Spleen (tissue), 11 donors: ENCODE measurements around the gene B3GNT5. TPM values are rescaled to one million over a fixed set of nuclear protein-coding genes. Genes with fewer than 3 reads are reported as not detected.

Experiments used
- DNase-seq: peaks from one replicate; pipeline ENCODE4 v3.0.0-alpha.2; 2020
- H3K27ac ChIP-seq, 8 donors: fragments of 200-600 bp; sonication (generic) in 7 of 8; 1 replicate in 4 of 8; 2 replicates in 4 of 8; pipeline versions ENCODE4 v1.5.0 to v1.8.0; 2016 to 2021; ENCODE audit warnings: inconsistent platforms in 4 of 8, mild to moderate bottlenecking in 4 of 8, moderate library complexity in 1 of 8
- H3K27me3 ChIP-seq, 7 donors: fragments of 200-600 bp; sonication (generic) in 6 of 7; replicated peaks in 1 of 7; 1 replicate in 4 of 7; 2 replicates in 3 of 7; pipeline versions ENCODE4 v1.5.0 to v1.8.0; 2016 to 2021; ENCODE audit warnings: inconsistent platforms in 3 of 7, mild to moderate bottlenecking in 1 of 7
- H3K36me3 ChIP-seq, 6 donors: fragments of 200-600 bp; sonication (generic) in 5 of 6; 1 replicate in 4 of 6; 2 replicates in 2 of 6; pipeline versions ENCODE4 v1.5.0 to v1.8.0; 2016 to 2021; ENCODE audit warnings: inconsistent platforms in 2 of 6
- H3K4me1 ChIP-seq, 6 donors: fragments of 200-600 bp; sonication (generic) in 5 of 6; 1 replicate in 3 of 6; 2 replicates in 3 of 6; pipeline versions ENCODE4 v1.5.0 to v1.8.0; 2016 to 2021; ENCODE audit warnings: inconsistent platforms in 3 of 6
- H3K4me3 ChIP-seq, 8 donors: fragments of 200-600 bp; sonication (generic) in 7 of 8; 1 replicate in 4 of 8; 2 replicates in 4 of 8; pipeline versions ENCODE4 v1.5.0 to v1.8.0; 2016 to 2021; ENCODE audit warnings: inconsistent platforms in 4 of 8, mild to moderate bottlenecking in 4 of 8, moderate library complexity in 2 of 8
- H3K9me3 ChIP-seq, 8 donors: fragments of 200-600 bp; sonication (generic) in 7 of 8; 1 replicate in 4 of 8; 2 replicates in 4 of 8; pipeline versions ENCODE4 v1.5.0 to v1.8.0; 2016 to 2021; ENCODE audit warnings: inconsistent platforms in 4 of 8
- POLR2A ChIP-seq, 3 donors: fragments of 450-650 bp; IDR thresholded peaks; one replicate each; pipeline ENCODE4 v1.5.1; 2017; ENCODE audit warnings: antibody characterized with exemption in 3 of 3, mild to moderate bottlenecking in 1 of 3
- POLR2AphosphoS5 ChIP-seq, 3 donors: sonication (generic); formaldehyde crosslinking; IDR thresholded peaks; one replicate each; pipeline ENCODE4 v1.5.1; 2017; ENCODE audit warnings: antibody characterized with exemption in 3 of 3
- WGBS, 5 donors: extraction: QIAGEN DNeasy Blood & Tissue Kit in 3 of 5; methylation state at CpG; one replicate each; pipeline versions ENCODE4 v1.1.5 to v1.1.7; 2013 to 2018; 5-methylcytosine and 5-hydroxymethylcytosine counted together
- intact Hi-C: fragments of 100-400 bp; cut with DNase I; formaldehyde crosslinking; loops from one replicate; pipeline ENCODE4 v1.15.0; 2023; ENCODE audit warnings: low total_unique reads
- polyA plus RNA-seq, 3 donors: library from polyadenylated mRNA; stranded (reverse); fragments of 200-250 nt; gene quantifications; one replicate each; pipeline ENCODE4 v1.2.1, GENCODE V29; 2013
- total RNA-seq, 7 donors: library from RNA; depleted of rRNA in 3 of 7; stranded (reverse); fragments of >200 nt in 3 of 7; fragmentation: NEBNext Ultra II Directional in 4 of 7; extraction: Animal tissue kit (Norgen Biotek cat#: 25700) in 4 of 7; gene quantifications; one replicate each; pipeline versions ENCODE4 v1.1.0 to v1.2.1, GENCODE V29; 2016 to 2021
- TF ChIP-seq, protein P1 (sequence below), 11 experiments: fragments of 200-600 bp in 7 of 11; fragments of 450-650 bp in 4 of 11; sonication (generic) in 4 of 11; IDR thresholded peaks in 8 of 11; conservative IDR thresholded peaks in 3 of 11; 1 replicate in 7 of 11; 2 replicates in 4 of 11; pipeline versions ENCODE4 v1.4.0 to v1.8.0; 2016 to 2021; ENCODE audit warnings: antibody characterized with exemption in 11 of 11, inconsistent platforms in 4 of 11, mild to moderate bottlenecking in 1 of 11
- donor health status: healthy with polysubstance abuse.
- donor health status: DM: no; HTN: no; CAD: no; lungs with moderate emphysema.
- donor health status: DM: no; HTN: no; CAD: no.
- donor health status: Bipolar disorder and iron deficiency.
- donor health status: healthy.
- donor health status: DM: no; HTN: no; CAD: no.
- donor health status: DM: yes; HTN: yes; CAD: no.

B3GNT5 gene
- total and polyA plus RNA-seq, 10 donors = 0.61 to 11.9 (median 3.7) TPM

- Histone ChIP-seq H3K36me3 (peaks cover 0 to 27% (median 3%) of the 10 kb centered on the region in 6 donors), H3K4me3 (no peak overlapping the region), H3K27me3 (no peaks in the 10 kb centered on the region), H3K9me3 (no peaks in the 10 kb centered on the region), H3K27ac (peak overlapping the region in 3 of 8 donors; percentile 33 to 52 (median 33)), H3K4me1 (peaks cover 0 to 30% (median 7%) of the 10 kb centered on the region in 6 donors)
- TF ChIP-seq POLR2A (IDR thresholded peaks at IDR 0.05) (no peak), POLR2AphosphoS5 (IDR thresholded peaks at IDR 0.05) (no peak)
- TF ChIP-seq, protein P1, sequence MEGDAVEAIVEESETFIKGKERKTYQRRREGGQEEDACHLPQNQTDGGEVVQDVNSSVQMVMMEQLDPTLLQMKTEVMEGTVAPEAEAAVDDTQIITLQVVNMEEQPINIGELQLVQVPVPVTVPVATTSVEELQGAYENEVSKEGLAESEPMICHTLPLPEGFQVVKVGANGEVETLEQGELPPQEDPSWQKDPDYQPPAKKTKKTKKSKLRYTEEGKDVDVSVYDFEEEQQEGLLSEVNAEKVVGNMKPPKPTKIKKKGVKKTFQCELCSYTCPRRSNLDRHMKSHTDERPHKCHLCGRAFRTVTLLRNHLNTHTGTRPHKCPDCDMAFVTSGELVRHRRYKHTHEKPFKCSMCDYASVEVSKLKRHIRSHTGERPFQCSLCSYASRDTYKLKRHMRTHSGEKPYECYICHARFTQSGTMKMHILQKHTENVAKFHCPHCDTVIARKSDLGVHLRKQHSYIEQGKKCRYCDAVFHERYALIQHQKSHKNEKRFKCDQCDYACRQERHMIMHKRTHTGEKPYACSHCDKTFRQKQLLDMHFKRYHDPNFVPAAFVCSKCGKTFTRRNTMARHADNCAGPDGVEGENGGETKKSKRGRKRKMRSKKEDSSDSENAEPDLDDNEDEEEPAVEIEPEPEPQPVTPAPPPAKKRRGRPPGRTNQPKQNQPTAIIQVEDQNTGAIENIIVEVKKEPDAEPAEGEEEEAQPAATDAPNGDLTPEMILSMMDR (IDR thresholded peaks at IDR 0.05 in 8 of 11, conservative IDR thresholded peaks at IDR 0.05 in 3 of 11) = no peak
- DNase-seq = no peak
- intact Hi-C loops = no loop called here
- WGBS, 5 donors = 76 to 89% (median 86%) methylated on average over 5 of the region's 5 CpGs
Observed at GRCh38 chr3:183265834-183266417, 12.9 kb downstream of the B3GNT5 start.

GRCh38 chr3:183266454-183266853 is 13.4 kb downstream of the B3GNT5 start:
- TF ChIP-seq POLR2AphosphoS5 (IDR thresholded peaks at IDR 0.05) (no peak), POLR2A (IDR thresholded peaks at IDR 0.05) (no peak)
- TF ChIP-seq, protein P1 (IDR thresholded peaks at IDR 0.05 in 8 of 11, conservative IDR thresholded peaks at IDR 0.05 in 3 of 11) = no peak
- WGBS, 5 donors = 73 to 93% (median 76%) methylated on average over 3 of the region's 3 CpGs
- Histone ChIP-seq H3K27me3 (no peaks in the 10 kb centered on the region), H3K27ac (no peak overlapping the region), H3K4me1 (peaks cover 0 to 25% (median 5%) of the 10 kb centered on the region in 6 donors), H3K9me3 (no peaks in the 10 kb centered on the region), H3K36me3 (peaks cover 0 to 27% (median 3%) of the 10 kb centered on the region in 6 donors), H3K4me3 (no peak overlapping the region)
- DNase-seq = no peak
- intact Hi-C loops = no loop called here

- Histone ChIP-seq H3K4me3 (no peak overlapping the region), H3K27me3 (no peaks in the 10 kb centered on the region), H3K36me3 (peaks cover 0 to 27% (median 3%) of the 10 kb centered on the region in 6 donors), H3K27ac (no peak overlapping the region), H3K4me1 (peaks cover 0 to 24% (median 5%) of the 10 kb centered on the region in 6 donors), H3K9me3 (no peaks in the 10 kb centered on the region)
- WGBS, 5 donors = 94 to 97% (median 96%) methylated on average over 5 of the region's 5 CpGs
- intact Hi-C loops = no loop called here
- TF ChIP-seq, protein P1 (IDR thresholded peaks at IDR 0.05 in 8 of 11, conservative IDR thresholded peaks at IDR 0.05 in 3 of 11) = no peak
- DNase-seq = no peak
Observed at GRCh38 chr3:183267140-183267539, 14.1 kb downstream of the B3GNT5 start.

DNA sequence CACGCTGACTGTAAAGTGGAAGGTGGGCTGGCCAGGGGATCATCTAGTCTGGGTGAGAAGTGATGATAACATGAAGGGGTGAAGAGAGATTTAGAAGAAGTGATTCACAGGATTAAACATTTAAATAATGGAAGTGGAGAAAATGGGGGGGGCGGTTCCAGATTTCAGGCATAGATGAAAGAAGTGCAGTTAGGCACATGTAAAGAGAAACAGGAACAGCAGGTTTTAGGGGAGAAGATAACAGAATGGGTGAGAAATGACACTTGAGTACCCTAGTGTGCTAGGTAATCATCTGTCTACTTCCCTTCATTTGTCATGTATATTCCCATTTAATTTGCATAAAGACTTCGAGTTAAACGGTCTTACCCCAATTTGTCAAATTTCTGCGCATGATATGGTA is 15.3 kb downstream of the B3GNT5 start:
- intact Hi-C loops = no loop called here
- TF ChIP-seq POLR2AphosphoS5 (IDR thresholded peaks at IDR 0.05) = no peak
- TF ChIP-seq, protein P1 (IDR thresholded peaks at IDR 0.05 in 8 of 11, conservative IDR thresholded peaks at IDR 0.05 in 3 of 11) = no peak
- no peak for TF ChIP-seq POLR2A (IDR thresholded peaks at IDR 0.05)
- WGBS, 5 donors = 76 to 83% (median 80%) methylated on average over 5 of the region's 5 CpGs
- peaks cover 0 to 27% (median 3%) of the 10 kb centered on the region in 6 donors for H3K36me3 ChIP-seq
- no peak for DNase-seq
- H3K9me3 ChIP-seq = no peaks in the 10 kb centered on the region
- H3K4me3 ChIP-seq = no peak overlapping the region
- no peak overlapping the region for H3K27ac ChIP-seq
- no peaks in the 10 kb centered on the region for H3K27me3 ChIP-seq
- H3K4me1 ChIP-seq = peaks cover 0 to 24% (median 9%) of the 10 kb centered on the region in 6 donors
